Activated CD4-positive, alpha-beta T cell treated with anti-CD3 and anti-CD28 coated beads, Interleukin-2, Interleukin-6, amounts not matched to agents 100 ng/mL and 50 ng/mL, durations not matched to agents 16 hours and 8 hours (primary cell): ENCODE data around the gene WDR44.
"Not testable (repeated sequence)": the region's sequence is repeated elsewhere in the genome, so short reads cannot be mapped to it uniquely, and the experiment has no call there.

Source experiments
- DNase-seq: peaks from one replicate; pipeline ENCODE4 v3.0.0-alpha.2; 2020

WDR44 gene

DNA sequence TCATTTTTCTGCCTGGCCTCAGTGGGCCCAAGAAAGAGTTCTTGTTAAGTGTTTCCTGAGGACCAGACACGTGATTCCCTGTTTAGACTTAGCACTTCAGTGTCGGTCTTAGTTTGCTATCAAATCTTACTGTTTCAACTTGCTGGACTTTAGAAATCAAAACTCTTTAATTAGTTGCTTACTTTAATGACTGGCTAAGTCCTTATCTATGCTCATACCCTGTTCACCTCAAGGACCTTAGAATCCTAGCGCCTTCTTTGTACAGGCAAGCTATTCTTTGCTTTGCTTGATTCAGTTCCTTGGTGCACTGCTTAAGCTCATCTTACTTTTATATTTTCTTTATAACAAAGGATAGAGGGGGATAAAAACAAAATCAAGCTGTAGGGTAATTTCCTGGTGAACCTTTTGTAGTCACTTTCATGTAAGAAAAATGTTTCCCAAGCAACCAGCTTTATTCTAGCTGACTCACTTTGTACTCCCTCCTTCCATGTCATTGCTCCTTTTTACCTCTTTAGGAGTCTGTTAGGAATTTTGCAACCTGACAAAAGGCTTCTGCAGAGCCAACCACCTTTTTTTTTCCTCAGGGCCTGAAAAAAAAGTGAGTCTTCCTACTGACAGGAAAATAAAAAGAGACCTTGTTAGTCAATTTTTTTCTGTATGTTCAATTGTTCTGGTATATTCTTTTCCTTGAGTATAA, 14.7 kb downstream of the WDR44 start:
- no peak for DNase-seq

GRCh38 chrX:118364261-118364660, 18.4 kb downstream of the WDR44 start:
- DNase-seq, result no peak

DNA sequence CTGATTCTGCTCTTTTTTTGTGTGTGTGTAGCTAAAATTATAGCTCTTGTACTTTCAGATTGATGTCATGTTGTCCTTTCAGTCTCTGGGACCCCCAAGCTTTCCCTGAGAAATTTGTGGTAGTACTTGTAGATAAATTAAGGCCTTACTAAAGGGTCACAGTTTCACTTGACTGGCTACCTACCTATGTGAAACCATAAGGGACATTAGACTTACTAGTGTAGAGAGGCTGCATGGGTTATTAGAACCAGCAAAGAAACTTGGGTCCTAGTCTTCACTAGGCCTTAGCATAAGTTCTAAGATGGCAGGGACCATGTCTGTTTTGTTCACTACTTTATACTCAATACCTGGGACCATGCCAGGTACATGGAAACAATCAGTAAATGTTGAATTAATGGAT, 21.4 kb downstream of the WDR44 start:
- DNase-seq, result no peak

DNA sequence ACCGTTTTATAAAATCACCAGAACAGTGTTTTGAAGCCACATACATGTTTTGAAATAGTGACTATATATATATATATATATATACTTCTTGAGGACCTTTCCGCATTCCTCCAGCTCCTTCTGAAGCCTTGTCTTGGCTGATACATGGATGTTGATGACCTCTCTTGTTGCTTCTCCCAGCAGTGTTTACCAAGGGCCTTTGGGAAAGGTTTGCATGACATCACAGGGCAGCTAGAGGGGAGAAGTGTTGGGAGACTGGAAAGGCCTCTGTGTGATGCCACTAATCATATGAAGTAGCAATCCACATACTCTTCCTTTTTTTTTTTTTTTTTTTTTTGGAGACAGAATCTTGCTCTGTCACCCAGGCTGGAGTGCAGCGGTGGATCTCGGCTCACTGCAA, 22.5 kb downstream of the WDR44 start:
- DNase-seq, result no peak

DNA sequence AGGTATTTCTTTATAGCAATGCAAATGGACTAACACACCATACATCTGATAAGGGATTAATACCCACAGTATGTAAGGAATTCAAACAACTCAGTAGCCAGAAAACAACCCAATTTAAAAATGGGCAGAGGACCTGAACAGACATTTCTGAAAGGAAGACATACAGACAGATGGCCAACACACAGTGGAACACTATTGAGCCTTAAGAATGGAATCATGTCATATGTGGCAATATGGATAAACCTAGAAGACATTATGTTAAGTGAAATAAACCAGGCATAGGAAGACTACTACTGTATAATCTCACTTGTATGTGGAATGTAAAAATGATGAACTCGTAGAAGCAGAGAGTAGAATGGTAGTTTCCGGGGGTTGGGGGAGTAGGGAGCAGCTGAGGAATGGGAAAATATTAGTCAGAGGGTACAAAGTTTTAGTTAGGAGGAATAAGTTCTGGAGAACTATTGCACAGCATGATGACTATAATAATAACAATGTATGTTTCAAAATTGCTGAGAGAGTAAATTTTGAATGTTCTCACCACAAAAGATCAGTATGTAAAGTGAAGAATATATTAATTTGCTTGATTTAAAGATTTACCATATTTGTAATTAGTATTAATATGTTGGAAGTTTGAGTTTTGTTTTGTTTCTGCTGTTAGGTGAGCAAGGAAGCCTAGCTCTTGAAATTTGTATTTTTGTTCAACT, 25.2 kb downstream of the WDR44 start:
- no peak for DNase-seq

DNA sequence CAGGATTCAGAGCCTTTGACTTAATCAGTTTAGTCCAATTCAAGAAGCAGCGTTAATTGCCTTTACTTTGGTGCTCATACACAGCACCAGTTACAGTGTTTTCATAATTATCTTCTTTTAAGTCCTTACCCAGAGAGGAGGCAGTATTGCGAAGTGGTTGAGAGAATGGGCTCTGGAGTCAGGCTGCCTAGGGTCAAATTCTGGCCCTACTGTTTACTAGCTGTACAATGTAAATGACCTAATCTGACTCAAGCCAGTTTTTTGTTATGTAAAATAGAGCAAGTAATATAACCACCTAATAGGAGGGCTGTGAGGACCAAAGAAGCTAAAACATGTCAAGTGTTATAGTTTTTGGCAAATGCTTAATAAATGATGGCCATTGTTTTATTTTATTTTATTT, 27.6 kb downstream of the WDR44 start:
- DNase-seq, result no peak

GRCh38 chrX:118383120-118383519, 37.2 kb downstream of the WDR44 start:
- DNase-seq, result no peak

GRCh38 chrX:118392716-118393115, 46.8 kb downstream of the WDR44 start:
- DNase-seq, result no peak

- no peak for DNase-seq
Observed at GRCh38 chrX:118396113-118396512, 50.2 kb downstream of the WDR44 start.

DNA sequence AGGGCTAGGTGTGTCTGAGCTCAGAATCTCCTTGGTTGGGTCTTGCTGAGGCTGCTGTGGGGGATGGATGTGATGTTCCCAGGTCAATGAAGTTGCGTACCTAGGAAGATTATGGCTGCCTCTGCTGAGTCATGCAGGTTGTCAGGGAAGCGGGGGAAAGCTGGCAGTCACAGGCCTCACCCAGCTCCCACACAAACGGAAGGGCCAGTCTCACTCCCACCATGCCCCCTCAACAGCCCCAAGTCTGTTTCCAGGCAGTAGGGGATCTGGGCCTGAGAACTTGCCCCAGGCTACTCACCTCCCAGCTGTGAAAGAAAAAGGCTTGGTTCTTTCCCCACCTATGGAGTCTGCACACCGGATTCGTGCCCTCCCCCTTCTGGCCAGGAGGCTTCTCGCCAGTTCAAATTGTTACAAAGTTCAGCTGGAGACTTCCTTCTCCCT, 72.9 kb downstream of the WDR44 start:
- DNase-seq, result no peak

DNA sequence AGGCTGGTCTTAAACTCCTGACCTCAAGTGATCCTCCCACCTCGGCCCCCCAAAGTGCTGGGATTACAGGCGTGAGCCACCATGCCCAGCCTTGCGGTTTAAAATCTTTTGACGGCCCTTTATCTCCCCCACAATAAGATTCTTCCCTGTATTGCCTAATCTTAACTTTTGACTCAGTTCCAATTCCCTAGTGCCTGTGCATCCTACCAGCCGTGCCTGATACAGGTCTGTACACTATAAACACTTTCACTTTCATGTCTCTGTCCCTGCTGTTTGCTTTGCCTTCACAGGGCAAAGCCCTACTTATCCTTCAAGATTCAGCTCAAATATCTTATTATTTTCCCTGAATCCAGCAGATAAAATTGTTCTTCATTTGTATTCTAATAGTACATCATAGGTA, 74.6 kb downstream of the WDR44 start:
- peak; percentile 17 for DNase-seq

GRCh38 chrX:118423558-118423957, 77.7 kb downstream of the WDR44 start:
- peak; percentile 71 for DNase-seq

DNA sequence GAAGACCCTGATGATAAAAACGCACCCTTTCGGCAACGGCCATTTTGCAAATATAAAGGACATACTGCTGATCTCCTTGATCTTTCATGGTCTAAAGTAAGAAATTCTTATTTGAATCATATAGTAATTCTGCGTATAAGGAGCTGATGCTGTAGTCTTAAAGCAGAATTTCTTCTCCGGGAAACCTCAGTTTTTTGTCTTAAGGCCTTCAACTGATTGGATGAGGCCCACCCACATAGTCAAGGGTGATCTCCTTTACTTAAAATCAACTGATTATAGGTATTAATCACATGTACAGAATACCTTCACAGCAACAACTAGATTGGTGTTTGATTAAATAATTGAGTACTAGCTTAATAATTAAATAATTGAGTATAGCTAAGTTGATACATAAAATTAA, 86.9 kb downstream of the WDR44 start:
- DNase-seq, result no peak

- DNase-seq, result no peak
Observed at GRCh38 chrX:118437283-118437682, 91.4 kb downstream of the WDR44 start.

GRCh38 chrX:118448273-118448783, 102.4 kb downstream of the WDR44 start:
- DNase-seq, result no peak

DNA sequence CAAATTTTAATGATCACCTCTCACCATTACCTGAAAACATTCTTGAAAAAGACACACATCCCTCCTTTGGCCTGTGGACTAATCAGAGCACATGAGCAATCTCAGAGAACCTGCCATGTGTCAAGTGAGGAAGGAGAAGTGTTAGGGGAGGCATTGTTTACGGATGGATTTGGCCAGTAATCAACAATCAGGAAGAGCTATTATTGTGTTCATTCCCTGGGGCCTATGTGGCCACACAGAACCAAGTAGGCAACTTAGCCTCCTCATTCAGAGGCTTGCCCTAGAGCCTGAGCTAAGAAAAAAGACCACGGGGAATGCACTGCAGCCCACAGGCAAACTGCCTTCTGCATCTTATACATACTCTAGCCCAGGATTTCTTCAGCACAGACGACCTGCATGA, 109.1 kb downstream of the WDR44 start:
- no peak for DNase-seq

- peak; percentile 28 for DNase-seq
Observed at GRCh38 chrX:118459494-118459893, 113.6 kb downstream of the WDR44 start.

DNA sequence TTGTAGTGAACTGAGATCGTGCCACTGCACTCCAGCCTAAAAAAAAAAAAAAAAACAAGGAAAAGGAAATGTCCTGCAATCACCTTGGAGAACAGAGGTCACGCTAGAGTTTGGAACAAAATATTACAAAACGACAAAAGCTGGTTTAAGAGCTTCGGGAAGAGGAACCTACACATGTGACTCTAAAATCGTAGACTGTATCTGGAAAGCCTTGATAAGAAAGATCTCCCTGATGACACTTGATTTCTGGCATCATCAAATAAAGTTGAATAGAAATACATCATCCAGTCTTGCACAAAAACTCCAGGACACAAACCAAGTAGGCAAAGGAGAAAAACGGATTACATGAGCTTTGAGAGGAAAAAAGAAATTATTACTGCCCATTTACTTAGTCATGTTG, 118.6 kb downstream of the WDR44 start:
- no peak for DNase-seq

DNA sequence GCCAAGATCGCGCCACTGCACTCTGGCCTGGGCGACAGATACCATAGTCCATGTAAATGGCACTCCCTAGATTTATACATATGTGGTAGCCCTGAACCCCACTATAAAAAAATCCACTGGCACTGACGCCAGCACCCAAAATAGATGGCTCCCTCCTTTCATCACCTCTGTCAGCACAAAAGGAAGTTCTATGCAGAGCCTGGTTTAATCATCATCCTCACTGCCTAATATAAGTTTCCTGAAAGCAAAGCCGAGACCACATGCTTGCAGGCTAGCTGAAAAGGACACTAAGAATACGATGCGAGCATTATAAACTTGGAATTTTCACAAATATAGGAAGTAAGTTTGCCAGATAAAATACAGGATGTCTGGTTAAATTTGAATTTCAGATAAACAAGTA, 122.2 kb downstream of the WDR44 start:
- no peak for DNase-seq

DNA sequence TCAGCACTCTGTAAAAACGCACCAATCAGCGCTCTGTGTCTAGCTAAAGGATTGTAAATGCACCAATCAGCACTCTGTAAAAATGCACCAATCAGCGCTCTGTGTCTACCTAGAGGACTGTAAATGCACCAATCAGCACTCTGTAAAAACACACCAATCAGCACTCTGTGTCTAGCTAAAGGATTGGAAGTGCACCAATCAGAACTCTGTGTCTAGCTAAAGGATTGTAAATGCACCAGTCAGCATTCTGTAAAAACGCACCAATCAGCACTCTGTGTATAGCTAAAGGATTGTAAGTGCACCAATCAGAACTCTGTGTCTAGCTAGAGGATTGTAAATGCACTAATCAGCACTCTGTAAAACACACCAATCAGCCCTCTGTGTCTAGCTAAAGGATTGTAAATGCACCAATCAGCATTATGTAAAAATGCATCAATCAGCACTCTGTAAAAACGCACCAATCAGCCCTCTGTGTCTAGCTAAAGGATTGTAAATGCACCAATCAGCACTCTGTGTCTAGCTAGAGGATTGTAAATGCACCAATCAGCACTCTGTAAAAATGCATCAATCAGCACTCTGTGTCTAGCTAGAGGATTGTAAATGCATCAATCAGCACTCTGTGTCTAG, 124.9 kb downstream of the WDR44 start:
- not testable (repeated sequence) for DNase-seq

DNA sequence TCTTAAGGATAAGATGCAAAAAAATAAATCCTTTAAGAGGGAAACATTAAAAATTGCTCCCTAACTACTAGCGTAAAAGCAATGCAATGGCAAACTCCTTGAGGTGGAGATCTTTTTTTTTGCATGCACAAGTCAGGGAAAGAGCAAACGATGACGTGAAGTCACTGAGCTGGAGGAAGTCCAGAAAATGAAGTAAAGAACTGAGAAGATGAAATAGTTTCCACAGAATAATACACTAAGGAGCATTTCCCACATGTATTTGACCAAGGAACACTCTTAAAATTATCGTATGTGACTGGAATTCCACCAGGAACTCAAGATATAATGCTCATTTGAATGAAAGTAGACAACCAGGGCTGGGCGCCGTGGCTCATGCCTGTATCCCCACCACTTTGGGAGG, 128.7 kb downstream of the WDR44 start:
- no peak for DNase-seq

- no peak for DNase-seq
Observed at GRCh38 chrX:118475903-118476302, 130.0 kb downstream of the WDR44 start.

GRCh38 chrX:118480172-118480571, 134.3 kb downstream of the WDR44 start:
- no peak for DNase-seq

DNA sequence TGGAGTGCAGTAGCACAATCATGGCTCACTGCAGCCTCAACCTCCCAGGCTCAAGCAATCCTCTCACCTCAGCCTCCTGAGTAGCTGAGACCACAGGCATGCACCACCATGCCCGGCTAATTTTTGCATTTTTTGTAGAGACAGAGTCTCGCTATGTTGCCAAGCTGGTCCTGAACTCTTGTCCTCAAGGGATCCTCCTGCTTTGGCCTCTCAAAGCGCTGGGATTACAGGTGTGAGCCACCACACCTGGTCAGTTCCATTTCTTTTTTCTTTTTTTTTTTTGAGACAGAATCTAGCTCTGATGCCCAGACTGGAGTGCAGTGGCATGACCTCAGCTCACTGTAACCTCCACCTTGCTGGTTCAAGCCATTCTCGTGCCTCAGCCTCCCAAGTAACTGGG, 136.5 kb downstream of the WDR44 start:
- DNase-seq, result not testable (repeated sequence)
